ENCODE data around the gene LDLRAD3.

The LDLRAD3 gene

GRCh38 chr11:36108881-36109589, 165.2 kb downstream of the LDLRAD3 start:
- peak in 1 of 2 experiments; percentile 37 for DNase-seq

- no peak for DNase-seq
These were observed 165.7 kb downstream of the LDLRAD3 start for GRCh38 chr11:36109590-36109849.

- DNase-seq = no peak
These were observed 166.2 kb downstream of the LDLRAD3 start for GRCh38 chr11:36109850-36110606.

GRCh38 chr11:36110668-36111410, 167.0 kb downstream of the LDLRAD3 start:
- DNase-seq = peak in 1 of 2 experiments; percentile 8

- DNase-seq = no peak
These were observed 170.2 kb downstream of the LDLRAD3 start for GRCh38 chr11:36114095-36114494.

GRCh38 chr11:36115378-36115801, 171.5 kb downstream of the LDLRAD3 start:
- DNase-seq = no peak

- DNase-seq = peak in 1 of 2 experiments; percentile 22
These were observed 172.3 kb downstream of the LDLRAD3 start for GRCh38 chr11:36116161-36116560.

- no peak for DNase-seq
These were observed 174.2 kb downstream of the LDLRAD3 start for GRCh38 chr11:36118084-36118483.

- no peak for DNase-seq
These were observed 175.4 kb downstream of the LDLRAD3 start for GRCh38 chr11:36119300-36119699.

GRCh38 chr11:36121054-36121453, 177.2 kb downstream of the LDLRAD3 start:
- no peak for DNase-seq

GRCh38 chr11:36122671-36123070, 178.8 kb downstream of the LDLRAD3 start:
- DNase-seq = no peak

GRCh38 chr11:36123336-36124101, 179.7 kb downstream of the LDLRAD3 start:
- peak in 1 of 2 experiments; percentile 19 for DNase-seq

- no peak for DNase-seq
These were observed 182.8 kb downstream of the LDLRAD3 start for GRCh38 chr11:36126678-36127077.

- DNase-seq = no peak
These were observed 183.7 kb downstream of the LDLRAD3 start for GRCh38 chr11:36127550-36127949.

GRCh38 chr11:36129955-36130354, 186.1 kb downstream of the LDLRAD3 start:
- no peak for DNase-seq

GRCh38 chr11:36130401-36130800, 186.5 kb downstream of the LDLRAD3 start:
- DNase-seq = no peak

- peak; percentile 48 to 66 for DNase-seq
These were observed 188.0 kb downstream of the LDLRAD3 start for GRCh38 chr11:36131721-36132397.

- no peak for DNase-seq
These were observed 189.1 kb downstream of the LDLRAD3 start for GRCh38 chr11:36132940-36133339.

GRCh38 chr11:36135076-36135475, 191.2 kb downstream of the LDLRAD3 start:
- DNase-seq = no peak

GRCh38 chr11:36139767-36140166, 195.9 kb downstream of the LDLRAD3 start:
- no peak for DNase-seq

GRCh38 chr11:36141196-36141953, 197.5 kb downstream of the LDLRAD3 start:
- DNase-seq = peak in 1 of 2 experiments; percentile 11

GRCh38 chr11:36141956-36142355, 198.1 kb downstream of the LDLRAD3 start:
- DNase-seq = no peak

All from NCI-H524 (cell line).